PFSK-1 (cell line): ENCODE data around the gene LAIR1.

Experiments used
- FOXP2 ChIP-seq: optimal IDR thresholded peaks from 2 replicates; pipeline ENCODE3; 2011; ENCODE audit warnings: borderline replicate concordance, control low read depth, inconsistent platforms; ENCODE audit not compliant: insufficient read depth; ENCODE audit errors: extremely low read length, extremely low read depth
- POLR2AphosphoS5 ChIP-seq: IDR thresholded peaks from 2 replicates; pipeline ENCODE4 v1.6.1; 2012; ENCODE audit warnings: low read depth, mild to moderate bottlenecking, control low read depth, low read length, moderate library complexity
- SIN3A ChIP-seq: IDR thresholded peaks from 2 replicates; pipeline ENCODE4 v1.6.1; 2012; ENCODE audit warnings: mild to moderate bottlenecking, low read length, moderate library complexity, borderline replicate concordance; ENCODE audit not compliant: insufficient read depth
- TAF1 ChIP-seq: IDR thresholded peaks from 2 replicates; pipeline ENCODE4 v1.6.1; 2012; ENCODE audit warnings: low read length, control low read depth, borderline replicate concordance; ENCODE audit not compliant: insufficient read depth
- TF ChIP-seq, protein P1 (sequence below), 2 experiments: IDR thresholded peaks; 2 replicates each; pipeline versions ENCODE4 v1.6.1 to v1.8.0; 2011 to 2012; ENCODE audit warnings: low read depth in 2 of 2, low read length in 2 of 2, control low read depth in 1 of 2, inconsistent platforms in 1 of 2, mild to moderate bottlenecking in 1 of 2, moderate library complexity in 1 of 2; ENCODE audit not compliant: insufficient read depth in 1 of 2

The LAIR1 gene

DNA sequence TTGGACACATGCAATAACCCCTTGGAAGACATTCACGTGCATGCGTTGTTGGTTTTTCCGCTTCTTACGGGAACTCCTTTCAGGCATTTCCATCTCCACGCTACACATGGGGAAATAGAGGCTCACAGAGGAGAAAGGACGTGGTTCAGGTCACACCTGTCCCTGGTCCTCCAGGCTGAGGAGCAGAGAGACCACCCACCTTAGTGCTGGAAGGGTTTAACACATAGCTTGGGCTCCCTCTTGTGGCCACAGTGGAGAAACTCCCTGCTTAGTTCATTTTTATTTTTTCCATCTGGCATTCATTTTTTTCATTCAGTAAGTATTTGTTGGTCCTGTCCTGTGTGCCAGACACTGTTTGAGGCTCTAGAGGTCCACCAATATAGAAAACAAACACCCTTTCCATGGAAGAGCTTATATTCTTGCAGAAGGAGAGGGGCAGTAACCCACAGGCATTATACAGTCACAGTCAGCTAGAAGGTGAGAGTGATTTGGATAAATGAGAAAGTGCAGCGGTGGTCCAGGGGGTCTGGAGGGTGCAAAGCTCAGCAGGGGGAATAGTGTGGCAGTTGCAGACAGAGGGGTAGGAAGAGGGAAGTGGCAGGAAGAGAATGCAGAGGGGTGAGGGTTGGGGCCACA, 26.3 kb upstream of the LAIR1 start:
- TF ChIP-seq POLR2AphosphoS5 (no peak), SIN3A (no peak), TAF1 (no peak), FOXP2 (no peak)
- TF ChIP-seq, protein P1, sequence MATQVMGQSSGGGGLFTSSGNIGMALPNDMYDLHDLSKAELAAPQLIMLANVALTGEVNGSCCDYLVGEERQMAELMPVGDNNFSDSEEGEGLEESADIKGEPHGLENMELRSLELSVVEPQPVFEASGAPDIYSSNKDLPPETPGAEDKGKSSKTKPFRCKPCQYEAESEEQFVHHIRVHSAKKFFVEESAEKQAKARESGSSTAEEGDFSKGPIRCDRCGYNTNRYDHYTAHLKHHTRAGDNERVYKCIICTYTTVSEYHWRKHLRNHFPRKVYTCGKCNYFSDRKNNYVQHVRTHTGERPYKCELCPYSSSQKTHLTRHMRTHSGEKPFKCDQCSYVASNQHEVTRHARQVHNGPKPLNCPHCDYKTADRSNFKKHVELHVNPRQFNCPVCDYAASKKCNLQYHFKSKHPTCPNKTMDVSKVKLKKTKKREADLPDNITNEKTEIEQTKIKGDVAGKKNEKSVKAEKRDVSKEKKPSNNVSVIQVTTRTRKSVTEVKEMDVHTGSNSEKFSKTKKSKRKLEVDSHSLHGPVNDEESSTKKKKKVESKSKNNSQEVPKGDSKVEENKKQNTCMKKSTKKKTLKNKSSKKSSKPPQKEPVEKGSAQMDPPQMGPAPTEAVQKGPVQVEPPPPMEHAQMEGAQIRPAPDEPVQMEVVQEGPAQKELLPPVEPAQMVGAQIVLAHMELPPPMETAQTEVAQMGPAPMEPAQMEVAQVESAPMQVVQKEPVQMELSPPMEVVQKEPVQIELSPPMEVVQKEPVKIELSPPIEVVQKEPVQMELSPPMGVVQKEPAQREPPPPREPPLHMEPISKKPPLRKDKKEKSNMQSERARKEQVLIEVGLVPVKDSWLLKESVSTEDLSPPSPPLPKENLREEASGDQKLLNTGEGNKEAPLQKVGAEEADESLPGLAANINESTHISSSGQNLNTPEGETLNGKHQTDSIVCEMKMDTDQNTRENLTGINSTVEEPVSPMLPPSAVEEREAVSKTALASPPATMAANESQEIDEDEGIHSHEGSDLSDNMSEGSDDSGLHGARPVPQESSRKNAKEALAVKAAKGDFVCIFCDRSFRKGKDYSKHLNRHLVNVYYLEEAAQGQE (IDR thresholded peaks at IDR 0.05; ENCODE audit: insufficient read depth in 1 of 2, low read depth in 2 of 2, low read length in 2 of 2) = no peak

DNA sequence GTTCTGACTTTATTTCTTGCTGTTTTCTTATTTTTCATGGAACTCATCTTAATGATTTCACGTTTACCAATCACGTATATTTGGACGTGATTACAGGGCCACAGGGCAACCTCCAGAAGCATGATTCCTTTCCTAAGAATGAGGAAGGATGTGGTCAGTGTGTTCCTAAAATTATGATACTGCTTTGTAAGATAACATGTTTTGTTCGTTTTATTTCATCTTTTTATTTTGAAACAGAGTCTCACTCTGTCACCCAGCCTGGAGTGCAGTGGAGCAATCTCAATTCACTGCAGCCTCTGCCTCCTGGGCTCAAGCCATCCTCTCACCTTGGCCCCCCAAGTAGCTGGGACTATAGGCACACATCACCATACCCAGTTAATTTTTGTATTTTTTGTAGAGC, 24.8 kb upstream of the LAIR1 start:
- no peak for TF ChIP-seq SIN3A
- TF ChIP-seq FOXP2 = no peak

DNA sequence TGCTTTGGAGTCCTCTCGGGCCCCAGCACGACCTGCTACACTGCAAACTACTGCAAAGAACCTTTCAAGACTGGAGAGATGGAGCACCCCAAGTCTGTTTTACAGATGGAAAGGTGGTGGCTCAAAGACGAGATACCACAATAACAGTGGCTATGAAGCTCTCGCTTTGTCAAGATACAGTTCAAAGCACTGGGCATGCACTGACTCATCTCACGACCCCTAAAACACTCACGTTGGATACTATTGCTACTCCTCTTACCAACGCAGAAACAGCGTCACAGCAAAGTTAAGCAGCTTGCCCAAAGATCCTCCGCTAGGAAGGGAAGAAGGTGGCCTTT, 24.0 kb upstream of the LAIR1 start:
- TF ChIP-seq SIN3A = no peak
- TF ChIP-seq FOXP2 = no peak
- TF ChIP-seq, protein P1 (IDR thresholded peaks at IDR 0.05; ENCODE audit: insufficient read depth in 1 of 2, low read depth in 2 of 2, low read length in 2 of 2) = no peak
- no peak for TF ChIP-seq TAF1
- no peak for TF ChIP-seq POLR2AphosphoS5

DNA sequence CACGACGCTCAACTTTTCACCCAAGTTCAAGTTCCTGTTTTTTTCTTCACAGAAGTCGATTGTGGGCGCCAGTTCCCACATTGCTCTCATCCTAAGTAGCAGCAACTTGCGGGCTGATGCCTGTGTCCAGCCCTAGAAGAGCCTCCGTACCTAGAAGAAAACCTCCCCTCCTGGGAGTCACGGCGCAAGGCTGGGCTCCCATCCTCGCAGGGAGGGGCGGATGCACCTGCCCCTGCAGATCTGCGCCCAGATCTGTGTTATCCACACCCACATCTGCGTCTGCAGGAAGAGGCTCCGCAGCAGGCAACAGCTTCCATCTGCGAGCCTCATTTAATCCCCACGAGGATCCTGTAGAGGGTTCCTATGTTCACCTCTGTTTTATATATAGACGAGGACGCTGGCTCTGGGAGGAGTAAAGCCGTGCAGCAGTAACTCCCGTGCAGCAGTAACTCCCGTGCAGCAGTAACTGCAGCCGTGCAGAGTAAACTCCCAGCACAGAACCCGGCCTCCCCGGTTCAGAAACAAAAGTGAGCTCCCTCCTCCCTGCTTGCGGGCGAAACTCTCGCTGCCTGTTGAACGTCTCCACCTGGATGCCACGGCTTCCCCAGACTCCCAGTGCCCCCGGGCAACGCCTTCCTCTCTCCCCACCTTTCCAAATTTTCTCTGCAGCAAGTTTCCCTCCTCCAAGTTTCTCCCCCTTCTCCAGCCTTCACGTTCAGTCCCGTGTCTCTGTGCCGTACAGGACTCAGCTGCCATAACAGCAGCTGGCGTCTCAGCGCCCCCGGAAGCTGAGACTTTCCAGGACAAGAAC, 23.5 kb upstream of the LAIR1 start:
- TF ChIP-seq POLR2AphosphoS5 (no peak), SIN3A (no peak), FOXP2 (no peak), TAF1 (no peak)
- TF ChIP-seq, protein P1 (IDR thresholded peaks at IDR 0.05; ENCODE audit: insufficient read depth in 1 of 2, low read depth in 2 of 2, low read length in 2 of 2) = no peak

DNA sequence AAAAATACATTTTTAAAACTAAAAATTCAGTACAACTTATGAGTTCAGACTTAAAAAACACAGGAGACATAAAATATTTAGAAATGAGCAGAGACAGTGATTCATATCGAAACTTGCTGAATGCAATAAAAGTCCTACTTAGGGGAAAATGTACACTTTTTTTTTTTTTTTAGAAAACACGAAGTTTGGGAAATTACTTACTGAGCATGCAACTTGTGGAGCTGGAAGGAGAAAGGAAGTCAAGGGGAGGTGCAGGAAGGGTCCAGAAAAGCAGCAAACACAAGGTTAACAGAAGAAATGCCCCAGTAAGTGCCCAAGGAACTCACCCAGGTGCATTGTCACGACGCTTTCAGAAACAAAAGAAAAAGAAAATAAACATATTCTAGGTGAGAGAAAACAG, 18.6 kb upstream of the LAIR1 start:
- TF ChIP-seq SIN3A = no peak
- TF ChIP-seq, protein P1 (IDR thresholded peaks at IDR 0.05; ENCODE audit: insufficient read depth in 1 of 2, low read depth in 2 of 2, low read length in 2 of 2) = no peak
- no peak for TF ChIP-seq FOXP2
- TF ChIP-seq POLR2AphosphoS5 = no peak
- no peak for TF ChIP-seq TAF1
